CD4-positive, alpha-beta T cell treated with Interleukin-6 at 100 ng/mL for 8 hours (primary cell): ENCODE results near the gene BIRC6.

Experiments
- DNase-seq: peaks from one replicate; pipeline ENCODE4 v3.0.0-alpha.2; 2020; ENCODE audit warnings: mixed read lengths, low spot score

Gene BIRC6

GRCh38 chr2:32376756-32377155 lies 19.9 kb downstream of the BIRC6 start:
- no peak for DNase-seq

GRCh38 chr2:32377928-32378327 lies 21.1 kb downstream of the BIRC6 start:
- no peak for DNase-seq

GRCh38 chr2:32379352-32379751 lies 22.5 kb downstream of the BIRC6 start:
- no peak for DNase-seq

GRCh38 chr2:32383858-32384257 lies 27.0 kb downstream of the BIRC6 start:
- DNase-seq = no peak

- no peak for DNase-seq
These were observed 27.7 kb downstream of the BIRC6 start for GRCh38 chr2:32384529-32384928.

- DNase-seq = no peak
These were observed 29.9 kb downstream of the BIRC6 start for GRCh38 chr2:32386739-32387138.

GRCh38 chr2:32399221-32399620 lies 42.4 kb downstream of the BIRC6 start:
- DNase-seq = no peak

- DNase-seq = no peak
These were observed 45.3 kb downstream of the BIRC6 start for GRCh38 chr2:32402091-32402490.

- DNase-seq = no peak
These were observed 47.0 kb downstream of the BIRC6 start for GRCh38 chr2:32403782-32404181.

GRCh38 chr2:32404691-32405090 lies 47.9 kb downstream of the BIRC6 start:
- no peak for DNase-seq

- DNase-seq = no peak
These were observed 59.7 kb downstream of the BIRC6 start for GRCh38 chr2:32416519-32416918.

GRCh38 chr2:32417659-32418058 lies 60.8 kb downstream of the BIRC6 start:
- no peak for DNase-seq

GRCh38 chr2:32418778-32419177 lies 62.0 kb downstream of the BIRC6 start:
- DNase-seq = no peak

- DNase-seq = no peak
These were observed 65.3 kb downstream of the BIRC6 start for GRCh38 chr2:32422133-32422532.

- no peak for DNase-seq
These were observed 66.7 kb downstream of the BIRC6 start for GRCh38 chr2:32423536-32423935.

GRCh38 chr2:32424739-32425138 lies 67.9 kb downstream of the BIRC6 start:
- no peak for DNase-seq

- DNase-seq = no peak
These were observed 68.9 kb downstream of the BIRC6 start for GRCh38 chr2:32425719-32426141.

- DNase-seq = no peak
These were observed 71.1 kb downstream of the BIRC6 start for GRCh38 chr2:32427672-32428610.

GRCh38 chr2:32430804-32431203 lies 74.0 kb downstream of the BIRC6 start:
- DNase-seq = no peak

- no peak for DNase-seq
These were observed 79.3 kb downstream of the BIRC6 start for GRCh38 chr2:32436150-32436549.

GRCh38 chr2:32442020-32442467 lies 85.2 kb downstream of the BIRC6 start:
- DNase-seq = no peak

- no peak for DNase-seq
These were observed 89.5 kb downstream of the BIRC6 start for GRCh38 chr2:32446369-32446768.

GRCh38 chr2:32450851-32451250 lies 94.0 kb downstream of the BIRC6 start:
- no peak for DNase-seq
